Hematopoietic multipotent progenitor cell (in vitro differentiated cells): Measurements from ENCODE around the gene ARPC1A. TPM values are rescaled to one million over a fixed set of nuclear protein-coding genes. Genes with fewer than 3 reads are reported as not detected.
"Not testable (repeated sequence)": the region's sequence is repeated elsewhere in the genome, so short reads cannot be mapped to it uniquely, and the experiment has no call there.

Experiments used
- DNase-seq, 3 donors: peaks; one replicate each; pipeline ENCODE4 v3.0.0-alpha.2; 2011 to 2015; ENCODE audit warnings: low read depth in 2 of 3, low spot score in 2 of 3
- total RNA-seq: library from RNA; depleted of rRNA; stranded (reverse); fragments of >200 nt; gene quantifications from one replicate; pipeline ENCODE4 v1.2.3, GENCODE V29; 2012

Gene ARPC1A
- total RNA-seq = 52.8 TPM

DNA sequence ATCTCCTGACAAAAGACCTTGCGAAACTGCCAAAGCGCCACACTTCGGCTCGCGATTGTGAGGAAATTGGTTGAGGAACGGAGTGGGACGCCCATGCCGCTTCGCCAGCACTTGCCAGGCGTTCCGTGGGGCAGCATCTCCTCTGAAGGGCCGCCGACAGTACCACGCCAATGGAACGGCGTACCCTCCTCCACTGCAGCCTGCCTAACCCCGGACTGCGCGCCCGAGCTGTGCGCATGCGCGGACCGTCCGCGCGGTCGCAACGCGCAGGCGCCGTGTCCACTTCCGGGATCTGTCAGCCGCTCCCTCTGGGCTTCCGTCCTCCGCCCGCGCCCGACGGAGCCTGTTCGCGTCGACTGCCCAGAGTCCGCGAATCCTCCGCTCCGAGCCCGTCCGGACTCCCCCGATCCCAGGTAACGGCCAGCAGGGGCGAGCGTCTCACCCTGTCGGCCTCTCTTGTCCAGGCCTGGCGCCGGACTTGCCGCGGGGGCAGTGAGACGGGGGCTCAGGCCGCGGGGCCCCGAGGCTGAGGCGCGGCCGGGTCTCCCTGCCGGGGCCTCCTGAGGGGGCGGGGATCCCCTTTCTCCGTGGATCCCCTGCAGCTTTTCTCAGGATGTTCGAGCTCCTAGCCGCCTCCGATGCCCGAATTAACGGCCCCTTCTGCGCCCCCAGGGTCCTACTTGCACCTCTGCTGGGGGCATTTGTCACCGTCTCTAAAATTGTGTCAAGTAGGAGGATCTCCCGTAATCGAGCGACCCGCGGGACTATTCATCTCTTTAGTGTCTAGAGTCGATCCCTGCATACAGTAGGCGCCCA, at the start of gene ARPC1A:
ARPC1A (plus strand) TSS at position 307 of the 816 bp plus-strand sequence. CDS start 7,456 bp downstream, outside the sequence.
- DNase-seq = peak; percentile 90 to 98 (median 93)

GRCh38 chr7:99278180-99278579, 47.5 kb upstream of the ARPC1A start:
- no peak for DNase-seq

- DNase-seq = not testable (repeated sequence)
Observed at GRCh38 chr7:99284165-99284564, 41.5 kb upstream of the ARPC1A start.

DNA sequence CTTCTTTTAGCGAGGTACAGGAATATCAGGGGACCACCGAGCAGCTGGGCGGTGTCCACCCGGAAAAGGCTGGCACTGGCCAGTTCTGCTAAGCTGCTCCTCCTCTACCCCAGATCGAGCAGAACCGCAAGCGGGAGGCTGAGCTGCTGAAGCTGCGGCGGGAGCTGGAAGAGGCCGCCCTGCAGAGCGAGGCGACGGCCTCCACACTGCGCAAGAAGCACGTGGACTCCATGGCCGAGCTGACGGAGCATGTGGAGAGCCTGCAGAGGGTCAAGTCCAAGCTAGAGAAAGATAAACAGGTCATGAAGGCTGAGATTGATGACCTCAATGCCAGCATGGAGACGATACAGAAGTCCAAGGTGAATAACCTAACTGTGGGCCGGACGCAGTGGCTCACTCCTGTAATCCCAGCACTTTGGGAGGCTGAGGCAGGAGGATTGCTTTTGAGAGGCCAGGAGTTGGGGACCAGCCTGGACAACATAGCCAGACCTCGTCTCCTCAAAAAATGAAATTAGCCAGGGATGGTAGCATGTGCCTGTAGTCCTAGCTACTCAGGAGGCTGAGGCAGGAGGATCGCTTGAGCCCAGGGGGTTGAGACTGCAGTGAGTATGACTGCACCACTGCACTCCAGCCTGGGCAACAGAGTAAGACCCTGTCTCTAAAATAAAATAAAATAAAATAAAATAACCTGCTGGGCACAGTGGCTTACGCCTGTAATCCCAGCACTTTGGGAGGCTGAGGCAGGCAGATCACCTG, 37.7 kb upstream of the ARPC1A start:
- no peak for DNase-seq

DNA sequence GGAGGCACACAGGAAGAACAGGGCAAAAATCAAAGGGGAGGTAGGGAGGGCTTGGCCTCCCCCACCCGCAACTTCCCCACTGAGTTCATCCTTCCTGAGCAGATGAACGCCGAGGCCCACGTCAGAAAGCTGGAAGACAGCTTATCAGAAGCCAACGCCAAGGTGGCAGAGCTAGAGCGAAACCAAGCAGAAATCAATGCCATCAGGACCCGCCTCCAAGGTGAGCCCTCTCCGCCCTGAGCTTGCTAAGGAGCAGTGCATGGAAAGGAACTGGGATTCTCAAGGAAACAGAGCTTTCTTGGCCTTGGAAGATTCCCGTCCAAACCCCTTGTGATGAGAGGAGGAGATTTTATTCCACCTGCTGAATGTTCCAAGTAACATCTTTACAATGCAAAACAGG, 36.5 kb upstream of the ARPC1A start:
- no peak for DNase-seq

DNA sequence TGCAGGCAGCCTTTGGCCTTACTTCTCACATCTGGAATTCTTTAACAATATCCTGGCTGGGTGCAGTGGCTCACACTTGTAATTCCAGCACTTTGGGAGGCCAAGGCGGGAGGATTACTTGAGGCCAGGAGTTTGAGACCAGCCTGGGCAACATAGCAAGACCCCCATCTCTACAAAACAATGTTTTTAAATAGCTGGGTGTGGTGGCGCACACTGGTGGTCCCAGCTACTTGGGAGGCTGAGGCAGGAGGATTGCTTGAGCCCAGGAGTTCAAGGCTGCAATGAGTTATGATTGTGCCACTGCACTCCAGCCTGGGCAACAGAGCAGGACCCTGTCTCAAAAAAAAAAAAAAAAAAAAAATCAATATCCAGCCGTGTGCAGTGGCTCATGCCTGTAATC, 35.5 kb upstream of the ARPC1A start:
- not testable (repeated sequence) for DNase-seq

DNA sequence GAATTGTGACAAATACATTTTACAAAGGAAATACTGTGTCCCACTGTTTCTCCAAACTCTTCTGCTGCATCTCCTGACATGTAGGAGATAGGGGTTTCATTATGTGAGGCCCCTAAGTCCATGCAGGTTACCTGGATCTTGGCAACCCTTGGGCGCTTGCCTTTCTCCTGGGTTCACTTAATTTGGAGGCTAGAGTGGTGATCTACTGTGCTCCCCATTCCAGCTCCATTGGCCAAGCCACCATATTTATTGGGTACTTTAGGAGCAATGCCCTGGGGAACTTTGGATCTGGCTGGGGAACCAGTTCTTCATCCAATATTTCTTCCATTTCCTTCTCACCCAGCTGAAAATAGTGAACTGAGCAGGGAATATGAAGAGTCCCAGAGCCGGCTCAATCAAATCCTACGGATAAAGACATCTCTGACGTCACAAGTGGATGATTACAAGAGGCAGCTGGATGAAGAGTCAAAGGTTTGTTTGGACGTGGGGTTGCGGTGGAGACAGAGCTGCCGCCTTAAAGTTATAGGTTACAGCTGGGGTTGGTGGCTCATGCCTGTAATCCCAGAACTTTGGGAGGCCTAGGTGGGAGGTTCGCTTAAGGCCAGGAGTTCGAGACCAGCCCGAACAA, 34.6 kb upstream of the ARPC1A start:
- no peak for DNase-seq

- DNase-seq = no peak
Observed at GRCh38 chr7:99292127-99292526, 33.6 kb upstream of the ARPC1A start.

DNA sequence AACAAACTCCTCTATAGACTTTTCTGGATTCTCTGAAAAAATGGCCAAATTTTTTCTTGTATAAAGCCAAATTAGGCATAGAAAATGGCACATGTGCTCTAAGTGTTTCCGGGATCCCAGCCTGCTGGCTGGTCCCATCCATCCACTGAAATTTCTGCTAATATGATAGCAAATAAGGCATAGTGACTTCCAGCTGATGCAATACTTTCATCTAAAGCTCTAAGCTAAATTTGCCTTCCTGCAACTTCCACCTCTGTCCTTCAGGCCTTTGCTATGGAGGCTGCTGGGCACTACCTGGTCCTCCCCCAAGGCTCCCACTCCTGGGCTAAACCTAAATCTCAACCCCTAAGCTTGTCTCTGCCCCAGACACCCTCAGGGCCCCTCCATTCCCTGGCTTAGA, 32.5 kb upstream of the ARPC1A start:
- DNase-seq = no peak

DNA sequence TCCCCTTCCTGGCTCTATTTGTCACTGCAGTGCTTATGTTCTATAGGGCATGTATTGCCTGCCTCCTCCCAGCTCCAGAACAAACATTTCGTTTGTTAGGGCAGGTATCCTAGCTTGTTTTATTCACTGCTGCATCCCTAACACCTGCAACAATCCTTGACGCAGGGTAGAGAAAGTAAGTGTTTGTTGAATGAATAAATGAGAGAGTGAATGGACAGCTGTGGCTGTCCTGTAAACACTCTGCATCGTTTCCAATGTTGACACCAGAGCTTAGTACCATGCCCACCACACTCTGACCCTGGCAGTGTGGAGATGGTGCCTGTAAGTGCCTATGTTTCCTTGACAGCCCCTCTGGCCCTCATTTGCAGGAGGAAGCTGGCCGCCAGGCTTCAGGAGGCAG, 32.0 kb upstream of the ARPC1A start:
- DNase-seq = no peak

GRCh38 chr7:99296471-99296870, 29.2 kb upstream of the ARPC1A start:
- no peak for DNase-seq

GRCh38 chr7:99301496-99301895, 24.2 kb upstream of the ARPC1A start:
- no peak for DNase-seq

- no peak for DNase-seq
Observed at GRCh38 chr7:99305473-99306260, 20.0 kb upstream of the ARPC1A start.

DNA sequence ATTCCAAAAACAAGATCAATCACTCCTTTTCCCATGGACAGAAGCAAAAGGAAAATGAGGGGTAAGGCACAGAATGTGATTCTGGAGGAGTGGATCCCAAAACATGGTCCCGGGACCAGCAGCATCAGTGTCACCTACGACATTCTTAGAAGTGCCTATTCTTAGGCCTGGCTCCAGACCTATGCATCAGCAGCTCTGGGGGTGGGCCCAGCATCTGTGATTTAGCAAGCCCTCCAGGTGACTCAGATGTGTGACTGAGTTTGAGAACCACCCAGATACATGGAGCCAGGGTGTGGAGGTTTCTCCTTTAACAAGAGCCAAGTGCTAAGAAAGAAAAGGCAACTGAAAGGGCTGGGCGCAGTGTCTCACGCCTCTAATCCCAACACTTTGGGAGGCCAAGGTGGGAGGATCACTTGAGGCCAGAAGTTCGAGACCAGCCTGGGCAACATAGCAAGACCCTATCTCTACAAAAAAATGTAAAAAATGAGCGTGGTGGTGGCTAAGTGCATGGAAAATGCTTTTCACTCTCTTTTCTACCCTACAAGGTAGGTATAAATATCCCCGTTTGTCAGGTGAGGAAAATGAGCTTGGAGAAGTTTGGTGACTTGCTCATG, 17.1 kb upstream of the ARPC1A start:
- DNase-seq = no peak

DNA sequence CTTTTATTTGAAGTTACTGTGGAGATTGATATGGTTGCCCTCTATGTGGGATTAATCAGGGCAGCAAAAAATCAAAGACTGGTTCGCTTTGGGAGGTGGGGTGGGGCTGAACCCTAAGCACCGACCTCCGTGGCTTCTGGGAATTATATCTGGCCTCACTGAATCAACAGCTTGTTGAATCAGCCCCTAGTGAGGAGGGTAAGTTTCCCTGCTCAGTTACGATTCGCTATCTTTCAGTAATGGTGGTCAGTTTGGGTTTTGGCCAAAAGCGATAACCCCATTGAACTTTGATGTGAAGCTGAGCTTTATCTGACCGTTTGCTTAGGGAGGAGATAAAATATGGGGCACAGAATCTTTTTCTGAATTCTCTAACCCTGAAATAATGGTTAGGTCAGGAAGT, 16.6 kb upstream of the ARPC1A start:
- no peak for DNase-seq

DNA sequence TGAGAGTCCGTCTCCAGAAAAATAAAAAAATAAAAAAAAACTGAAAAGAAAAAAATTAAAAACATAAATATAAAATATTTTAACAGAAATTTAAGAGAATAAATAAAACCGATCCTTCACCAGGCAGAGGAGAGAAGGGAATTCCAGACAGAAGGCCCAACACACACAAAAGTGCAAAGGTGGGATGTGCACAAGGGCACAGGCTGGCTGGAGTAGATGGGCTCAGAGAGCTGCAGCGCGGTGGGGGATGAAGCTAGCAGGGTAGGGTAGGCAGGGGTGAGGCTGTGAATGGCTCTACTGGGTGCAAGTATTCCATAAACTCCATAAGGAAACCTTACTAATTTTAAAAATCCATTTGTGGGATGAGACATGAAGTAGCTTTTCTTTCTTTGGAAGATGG, 15.7 kb upstream of the ARPC1A start:
- no peak for DNase-seq

- no peak for DNase-seq
Observed at GRCh38 chr7:99311702-99312101, 14.0 kb upstream of the ARPC1A start.

DNA sequence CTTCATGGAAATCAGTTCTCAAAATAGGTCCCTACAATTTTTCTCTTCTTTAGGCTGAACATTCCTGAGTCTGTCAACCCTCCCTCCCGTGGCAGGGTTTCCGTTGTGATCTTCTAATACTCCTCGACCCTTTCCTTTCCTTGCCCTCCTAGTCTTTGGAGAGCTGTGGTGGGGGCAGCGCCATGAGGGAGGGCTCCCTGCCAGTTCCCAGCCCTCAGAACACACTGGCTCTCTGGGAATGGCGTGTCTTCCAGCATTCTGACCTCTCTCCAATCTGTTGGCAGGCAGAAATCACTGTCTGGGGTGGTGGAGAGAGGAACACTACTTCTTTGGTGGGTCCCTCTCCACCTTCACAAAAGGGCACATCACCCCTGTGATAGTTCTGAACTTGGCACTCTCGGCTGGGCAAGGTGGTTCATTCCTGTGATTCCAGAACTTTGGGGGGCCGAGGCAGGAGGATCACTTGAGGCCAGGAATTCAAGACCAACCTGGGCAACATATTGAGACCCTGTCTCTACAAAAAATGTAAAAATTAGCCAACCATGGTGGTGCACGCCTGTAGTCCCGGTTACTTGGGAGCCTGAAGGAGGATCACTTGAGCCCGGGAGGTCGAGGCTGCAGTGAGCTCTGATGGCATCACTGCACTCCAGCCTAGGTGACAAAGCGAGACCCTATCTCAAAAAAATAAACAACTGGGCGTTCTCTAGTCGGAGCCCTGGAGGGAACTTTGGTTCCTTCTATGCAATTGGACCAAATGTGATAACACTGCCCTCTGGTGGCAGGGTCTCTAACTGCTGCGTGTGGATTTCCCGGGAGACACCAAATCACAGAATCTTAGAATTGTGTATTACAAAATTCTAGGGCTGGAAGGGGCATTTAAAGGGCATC, 13.1 kb upstream of the ARPC1A start:
- DNase-seq = peak; percentile 53 to 80 (median 54)

DNA sequence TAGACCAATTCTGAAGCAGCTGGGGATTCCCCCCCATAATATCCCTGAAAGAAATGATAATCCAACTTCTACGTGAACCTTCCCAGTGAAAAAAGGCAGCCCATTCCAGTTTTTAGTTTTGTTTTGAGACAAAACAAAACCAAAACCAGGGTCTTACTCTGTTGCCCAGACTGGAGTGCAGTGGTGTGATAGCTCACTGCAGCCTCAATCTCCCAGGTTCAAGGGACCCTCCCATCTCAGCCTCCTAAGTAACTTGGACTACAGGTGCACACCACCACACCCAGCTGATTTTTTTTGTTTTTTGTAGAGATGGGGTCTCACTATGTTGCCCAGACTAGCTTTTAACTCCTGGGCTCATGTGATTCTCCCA, 12.5 kb upstream of the ARPC1A start:
- DNase-seq = peak in 1 of 3 donors; percentile 7
